Stimulated activated naive CD8-positive, alpha-beta T cell treated with anti-CD3 and anti-CD28 coated beads, Interleukin-15, amount 100 ng/mL, for 72 hours (primary cell): ENCODE results near the gene UTP15.

ENCODE experiments used
- ATAC-seq: fragments of 150-1000 bp; cut with Tn5 transposase; 2 replicates; pipeline ENCODE4 v1.10.0; 2021; ENCODE audit warnings: mild to moderate bottlenecking, moderate library complexity
- DNase-seq, 2 donors: peaks; one replicate each; pipeline ENCODE4 v3.0.0; 2021 to 2022
- H3K27ac Mint-ChIP-seq, 2 donors: one replicate each; pipeline ENCODE4 v1.8.0; 2022; ENCODE audit warnings: mild to moderate bottlenecking in 2 of 2, mixed read lengths in 2 of 2, moderate library complexity in 2 of 2
- H3K27me3 Mint-ChIP-seq: one replicate; pipeline ENCODE4 v1.8.0; 2022; ENCODE audit warnings: mixed read lengths
- H3K4me1 Mint-ChIP-seq: one replicate; pipeline ENCODE4 v1.8.0; 2022; ENCODE audit warnings: mild to moderate bottlenecking, mixed read lengths
- H3K4me3 Mint-ChIP-seq, 2 donors: one replicate each; pipeline ENCODE4 v1.8.0; 2022; ENCODE audit warnings: mild to moderate bottlenecking in 2 of 2, mixed read lengths in 2 of 2, moderate library complexity in 1 of 2
- H3K9me3 Mint-ChIP-seq, 2 donors: one replicate each; pipeline ENCODE4 v1.8.0; 2022; ENCODE audit warnings: mixed read lengths in 2 of 2

Gene UTP15

DNA sequence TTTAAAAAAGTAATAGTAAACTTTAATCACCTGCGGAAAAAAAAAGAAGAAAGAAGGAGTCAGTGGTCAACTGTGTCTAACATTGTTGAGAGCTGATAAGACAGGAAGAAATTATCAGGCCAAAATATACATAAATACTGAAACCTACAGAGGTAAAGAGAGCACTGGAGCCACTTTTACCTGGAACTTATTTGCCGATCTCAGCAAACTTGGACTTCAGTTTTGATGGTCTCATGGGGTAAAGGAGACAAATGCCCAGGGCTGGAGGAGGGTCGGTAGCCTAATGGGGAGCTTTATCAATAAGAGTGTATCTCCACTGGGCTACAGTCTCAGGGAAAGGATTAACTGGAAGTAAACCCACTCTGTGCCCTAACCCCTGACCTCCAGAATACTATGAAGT lies 33.8 kb downstream of the UTP15 start:
- DNase-seq: no peak
- no peak overlapping the region for H3K27ac Mint-ChIP-seq
- no peak overlapping the region for H3K4me3 Mint-ChIP-seq
- H3K9me3 Mint-ChIP-seq: peaks cover 5 to 7% of the 10 kb centered on the region in 2 donors
- no peaks in the 10 kb centered on the region for H3K4me1 Mint-ChIP-seq
- ATAC-seq: no peak
- peaks cover 11% of the 10 kb centered on the region for H3K27me3 Mint-ChIP-seq

DNA sequence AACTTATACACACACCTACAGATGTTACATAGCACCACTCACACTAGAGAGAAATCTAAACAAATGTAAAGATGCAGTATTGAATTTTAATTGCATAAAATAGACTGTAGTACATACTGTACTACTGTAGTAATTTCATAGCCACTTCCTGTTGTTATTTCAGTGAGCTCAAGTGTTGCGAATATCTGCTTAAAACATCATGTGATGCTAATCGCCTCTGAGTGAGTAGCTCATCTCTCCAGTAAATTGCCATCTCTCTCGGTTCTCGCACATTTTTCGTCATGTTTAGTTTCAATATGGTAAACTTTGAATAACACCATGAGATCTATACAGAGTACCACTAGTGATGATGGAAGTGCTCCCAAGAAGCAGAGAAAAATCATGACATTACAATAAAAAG lies 38.5 kb downstream of the UTP15 start:
- Mint-ChIP-seq H3K9me3 (peaks cover 5 to 7% of the 10 kb centered on the region in 2 donors), H3K27ac (no peak overlapping the region), H3K4me3 (no peak overlapping the region), H3K4me1 (no peaks in the 10 kb centered on the region), H3K27me3 (peaks cover 16% of the 10 kb centered on the region)
- DNase-seq (no peak), ATAC-seq (no peak)

DNA sequence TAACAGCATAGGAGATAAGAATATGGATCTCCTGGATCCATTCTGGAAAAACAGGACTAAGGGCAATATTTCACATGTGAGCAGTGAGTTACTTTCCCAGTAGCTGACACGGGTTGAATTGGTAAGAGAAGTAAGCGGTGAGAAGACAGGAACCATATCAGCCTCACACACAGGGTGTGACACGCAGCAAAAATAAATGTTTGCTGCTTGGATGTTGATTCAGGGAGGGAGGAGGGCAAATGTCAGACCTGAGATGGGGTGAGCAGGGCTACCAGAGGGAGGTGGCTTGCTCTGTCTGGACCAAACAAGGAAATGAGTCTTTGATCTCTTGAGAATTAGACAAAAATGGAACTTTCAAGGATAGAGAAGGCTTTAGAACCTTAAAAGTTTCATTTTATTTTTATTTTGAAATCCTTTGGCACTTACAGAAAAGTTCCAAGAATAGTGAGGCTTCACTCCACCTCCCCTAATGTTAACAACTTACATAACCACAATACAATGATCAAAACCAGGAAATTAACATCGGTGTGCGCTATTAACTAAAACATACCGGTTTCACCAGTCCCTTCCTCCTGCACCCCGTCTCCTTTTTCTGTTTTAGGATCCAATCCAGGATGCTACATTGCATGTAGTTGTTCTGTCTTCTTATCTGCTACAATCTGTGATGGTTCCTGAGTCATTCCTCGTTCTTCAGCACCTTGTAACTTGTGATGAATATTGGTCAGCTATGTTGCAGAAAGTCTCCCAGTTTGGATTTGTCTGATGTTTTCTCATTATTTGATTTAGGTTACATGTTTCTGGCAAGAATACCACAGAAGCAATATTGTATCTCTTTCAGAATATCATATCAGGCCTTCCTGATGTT lies 39.9 kb downstream of the UTP15 start:
- no peak for DNase-seq
- H3K27ac Mint-ChIP-seq: no peak overlapping the region
- ATAC-seq: no peak
- H3K4me1 Mint-ChIP-seq: no peaks in the 10 kb centered on the region
- peaks cover 13% of the 10 kb centered on the region for H3K27me3 Mint-ChIP-seq
- H3K9me3 Mint-ChIP-seq: peaks cover 5 to 7% of the 10 kb centered on the region in 2 donors
- H3K4me3 Mint-ChIP-seq: no peak overlapping the region

DNA sequence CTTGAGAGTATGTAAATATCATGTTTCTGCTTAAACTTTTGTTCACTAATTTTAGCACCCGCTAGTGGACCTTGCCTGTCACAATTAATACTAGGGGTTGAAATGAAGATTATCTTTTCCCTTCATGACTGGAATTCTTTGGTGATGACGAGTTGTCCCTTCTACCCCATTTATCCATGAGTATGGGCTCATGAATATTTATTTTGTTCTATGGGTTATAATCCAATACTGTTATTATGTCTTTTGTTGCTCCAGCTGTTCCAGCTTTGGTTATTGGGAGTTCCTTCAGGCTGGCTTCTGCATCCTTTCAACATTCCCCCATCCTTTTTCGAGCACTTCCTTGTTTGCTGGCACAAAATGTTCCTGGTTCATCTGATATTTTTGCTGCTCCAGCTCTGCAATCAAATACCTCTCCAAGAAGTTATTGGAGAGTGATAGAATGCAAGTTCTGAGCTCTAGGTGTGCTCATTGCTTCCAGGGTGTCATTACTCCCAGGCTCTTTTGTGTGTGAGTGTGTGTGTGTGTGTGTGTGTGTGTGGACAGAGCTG lies 40.7 kb downstream of the UTP15 start:
- H3K9me3 Mint-ChIP-seq: peaks cover 5 to 7% of the 10 kb centered on the region in 2 donors
- ATAC-seq: no peak
- H3K27ac Mint-ChIP-seq: no peak overlapping the region
- H3K4me1 Mint-ChIP-seq: no peaks in the 10 kb centered on the region
- no peak for DNase-seq
- H3K27me3 Mint-ChIP-seq: peaks cover 21% of the 10 kb centered on the region
- H3K4me3 Mint-ChIP-seq: no peak overlapping the region

- Mint-ChIP-seq H3K9me3 (no peaks in the 10 kb centered on the region), H3K27me3 (peaks cover 30% of the 10 kb centered on the region), H3K4me3 (no peak overlapping the region), H3K4me1 (no peaks in the 10 kb centered on the region), H3K27ac (no peak overlapping the region)
- DNase-seq (no peak), ATAC-seq (no peak)
These were observed 41.7 kb downstream of the UTP15 start for GRCh38 chr5:73607228-73607627.

DNA sequence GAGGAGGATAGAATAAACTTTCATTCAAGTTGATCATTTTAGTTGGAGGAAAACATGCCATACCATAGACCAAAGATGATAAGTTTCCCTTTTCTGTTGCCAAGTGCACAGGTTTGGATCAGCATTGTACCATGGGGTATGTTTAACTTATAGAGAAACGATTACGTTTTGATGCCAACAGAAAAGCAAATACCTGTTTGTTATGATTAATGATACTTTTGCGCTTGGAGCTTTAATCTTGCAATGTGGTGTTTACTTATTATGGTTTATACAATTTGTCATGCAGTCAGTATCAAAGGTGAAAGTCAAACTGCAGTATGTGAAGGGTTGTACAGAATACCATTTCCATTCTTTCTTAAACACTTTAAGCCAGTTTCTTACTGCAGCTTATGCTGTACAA lies 47.3 kb downstream of the UTP15 start:
- no peak overlapping the region for H3K4me3 Mint-ChIP-seq
- H3K27me3 Mint-ChIP-seq: peaks cover 48% of the 10 kb centered on the region
- H3K9me3 Mint-ChIP-seq: no peaks in the 10 kb centered on the region
- ATAC-seq (no peak), DNase-seq (no peak)
- H3K27ac Mint-ChIP-seq: no peak overlapping the region
- no peaks in the 10 kb centered on the region for H3K4me1 Mint-ChIP-seq

- H3K9me3 Mint-ChIP-seq: no peaks in the 10 kb centered on the region
- no peak for ATAC-seq
- no peak for DNase-seq
- H3K27me3 Mint-ChIP-seq: peaks cover 55% of the 10 kb centered on the region
- H3K27ac Mint-ChIP-seq: no peak overlapping the region
- no peaks in the 10 kb centered on the region for H3K4me1 Mint-ChIP-seq
- no peak overlapping the region for H3K4me3 Mint-ChIP-seq
These were observed 49.5 kb downstream of the UTP15 start for GRCh38 chr5:73615085-73615484.

- DNase-seq (no peak), ATAC-seq (no peak)
- Mint-ChIP-seq H3K27ac (no peak overlapping the region), H3K9me3 (no peaks in the 10 kb centered on the region), H3K4me1 (no peaks in the 10 kb centered on the region), H3K27me3 (peaks cover 55% of the 10 kb centered on the region), H3K4me3 (no peak overlapping the region)
These were observed 50.4 kb downstream of the UTP15 start for GRCh38 chr5:73615947-73616346.

- Mint-ChIP-seq H3K4me1 (no peaks in the 10 kb centered on the region), H3K9me3 (no peaks in the 10 kb centered on the region), H3K27me3 (peaks cover 56% of the 10 kb centered on the region), H3K27ac (no peak overlapping the region), H3K4me3 (no peak overlapping the region)
- ATAC-seq (no peak), DNase-seq (no peak)
These were observed 52.2 kb downstream of the UTP15 start for GRCh38 chr5:73617510-73618279.

DNA sequence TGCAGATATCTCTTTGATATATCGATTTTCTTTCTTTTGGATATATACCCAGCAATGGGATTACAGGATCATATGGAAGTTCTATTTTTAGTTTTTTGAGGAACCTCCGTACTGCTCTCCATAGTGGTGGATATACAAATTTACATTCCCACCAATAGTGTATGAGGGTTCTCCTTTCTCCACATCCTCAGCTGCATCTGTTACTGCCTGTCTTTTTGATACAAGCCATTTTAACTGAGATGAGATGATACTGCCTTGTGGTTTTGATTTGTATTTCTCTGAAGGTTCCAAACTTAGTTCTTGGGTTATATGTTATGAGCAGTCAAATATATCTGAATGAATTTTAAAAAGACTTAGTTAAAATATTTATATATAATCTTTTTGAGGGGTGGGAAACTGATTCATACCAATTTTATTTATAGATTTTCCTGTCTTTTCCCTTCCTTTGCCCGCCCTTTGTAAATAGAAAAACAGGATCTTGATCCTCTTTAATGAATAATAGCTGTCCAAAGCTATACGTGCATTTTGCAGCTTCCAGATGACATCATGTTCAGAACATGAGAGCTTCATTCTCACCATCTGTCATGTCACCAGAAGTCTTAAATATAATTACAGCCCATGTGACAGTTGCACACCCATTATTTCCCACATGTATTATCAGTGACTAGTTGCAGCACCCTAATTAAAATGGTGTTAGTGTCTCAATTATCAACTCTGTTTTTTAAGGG lies 54.2 kb downstream of the UTP15 start:
- H3K27me3 Mint-ChIP-seq: peaks cover 54% of the 10 kb centered on the region
- H3K4me3 Mint-ChIP-seq: no peak overlapping the region
- no peaks in the 10 kb centered on the region for H3K9me3 Mint-ChIP-seq
- DNase-seq: no peak
- no peak overlapping the region for H3K27ac Mint-ChIP-seq
- no peaks in the 10 kb centered on the region for H3K4me1 Mint-ChIP-seq
- no peak for ATAC-seq

DNA sequence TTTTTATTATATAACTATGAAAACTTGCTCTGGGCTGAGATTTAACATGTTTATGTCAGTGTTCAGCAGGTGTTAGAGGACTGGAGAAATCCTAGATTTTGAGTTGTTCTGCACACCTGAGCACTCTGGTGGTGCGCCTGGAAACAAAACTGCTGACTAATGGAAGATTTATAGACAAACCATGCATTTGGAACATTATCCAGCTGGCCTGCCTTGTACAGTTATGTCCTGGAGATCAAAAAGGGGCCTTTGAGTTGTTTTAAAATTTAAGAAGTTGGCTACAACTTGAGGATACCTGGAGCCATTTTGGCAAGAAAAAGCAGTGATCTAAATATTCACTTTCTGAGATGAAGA lies 54.8 kb downstream of the UTP15 start:
- H3K4me1 Mint-ChIP-seq: no peaks in the 10 kb centered on the region
- no peak overlapping the region for H3K4me3 Mint-ChIP-seq
- peaks cover 59% of the 10 kb centered on the region for H3K27me3 Mint-ChIP-seq
- no peak for ATAC-seq
- DNase-seq: no peak
- H3K27ac Mint-ChIP-seq: no peak overlapping the region
- no peaks in the 10 kb centered on the region for H3K9me3 Mint-ChIP-seq

DNA sequence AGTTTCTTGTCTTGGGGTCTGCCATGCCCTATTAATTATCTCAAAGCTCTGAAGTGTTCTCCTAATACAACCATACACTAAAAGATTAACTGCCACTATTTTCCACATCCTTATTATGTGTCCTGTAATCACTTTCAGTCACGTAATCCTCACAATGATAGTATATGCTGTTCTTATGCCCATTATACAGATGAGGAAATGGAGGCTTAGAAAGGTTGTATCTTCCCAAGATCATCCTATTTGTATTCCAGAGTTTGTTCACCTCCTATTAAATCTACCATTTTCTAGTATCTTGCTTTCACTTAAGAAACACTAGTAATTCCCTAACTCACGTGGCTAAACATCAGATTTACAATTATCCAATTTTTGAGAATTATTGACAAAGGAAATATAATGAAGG lies 57.5 kb downstream of the UTP15 start:
- H3K27me3 Mint-ChIP-seq: peaks cover 79% of the 10 kb centered on the region
- DNase-seq (no peak), ATAC-seq (no peak)
- H3K4me1 Mint-ChIP-seq: no peaks in the 10 kb centered on the region
- no peak overlapping the region for H3K4me3 Mint-ChIP-seq
- H3K9me3 Mint-ChIP-seq: no peaks in the 10 kb centered on the region
- no peak overlapping the region for H3K27ac Mint-ChIP-seq

- Mint-ChIP-seq H3K27ac (no peak overlapping the region), H3K4me3 (no peak overlapping the region), H3K4me1 (no peaks in the 10 kb centered on the region), H3K27me3 (peaks cover 87% of the 10 kb centered on the region), H3K9me3 (no peaks in the 10 kb centered on the region)
- DNase-seq: no peak
- no peak for ATAC-seq
These were observed 58.4 kb downstream of the UTP15 start for GRCh38 chr5:73623901-73624404.

DNA sequence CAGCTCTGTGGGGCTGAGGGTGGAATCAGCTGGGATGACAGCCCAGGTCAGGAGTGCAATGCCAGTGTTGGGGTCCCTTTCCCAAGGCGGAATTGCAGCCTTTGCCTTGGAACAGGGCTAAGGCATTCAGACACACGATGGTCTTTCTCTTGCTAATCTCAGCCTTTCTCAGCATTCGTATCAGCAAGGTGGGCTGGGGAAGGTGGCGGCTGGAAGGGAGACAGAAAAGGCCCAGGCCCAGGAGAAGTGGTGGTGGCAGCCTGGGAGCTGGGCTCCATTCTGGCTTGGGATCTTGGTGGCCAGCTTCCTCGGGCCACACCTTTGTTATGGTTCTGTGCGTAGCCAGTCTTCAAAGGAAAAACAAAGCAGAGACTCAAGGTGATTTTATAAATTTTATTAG lies 59.3 kb downstream of the UTP15 start:
- Mint-ChIP-seq H3K9me3 (no peaks in the 10 kb centered on the region), H3K4me3 (peak overlapping the region in 1 of 2 donors; percentile 26), H3K4me1 (no peaks in the 10 kb centered on the region), H3K27ac (no peak overlapping the region), H3K27me3 (peaks cover 84% of the 10 kb centered on the region)
- DNase-seq (no peak), ATAC-seq (no peak)

DNA sequence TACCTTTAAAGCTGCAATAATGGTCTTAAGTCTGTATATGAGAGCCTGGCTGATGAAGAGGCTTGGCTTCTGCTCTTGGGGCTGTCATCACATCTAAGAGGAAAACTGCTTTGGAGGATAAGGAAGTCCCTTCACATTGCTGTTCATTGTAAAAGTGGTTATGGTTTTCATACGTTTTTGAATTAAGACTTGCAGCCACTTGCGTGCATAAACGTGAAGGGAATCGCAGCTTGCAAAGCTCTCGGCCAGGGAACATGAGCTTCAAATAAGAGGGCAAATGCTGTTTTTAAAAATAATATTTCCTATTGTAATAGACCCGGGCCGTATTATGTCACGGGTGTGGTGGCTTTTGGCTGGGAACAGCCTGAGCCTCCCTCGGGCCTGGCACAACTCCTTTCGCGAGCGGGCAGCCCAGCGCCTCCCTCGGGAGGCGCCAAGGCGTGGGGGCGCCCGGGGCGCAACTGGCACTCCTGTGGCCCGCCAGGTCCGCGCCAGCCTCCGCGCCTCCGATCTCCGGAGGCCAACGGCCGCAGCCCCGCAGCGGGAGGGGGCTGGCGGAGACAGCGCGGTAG lies 59.9 kb downstream of the UTP15 start:
- H3K4me1 Mint-ChIP-seq: no peaks in the 10 kb centered on the region
- no peak for ATAC-seq
- H3K9me3 Mint-ChIP-seq: no peaks in the 10 kb centered on the region
- peak overlapping the region; percentile 41 to 51 for H3K4me3 Mint-ChIP-seq
- H3K27ac Mint-ChIP-seq: no peak overlapping the region
- peaks cover 82% of the 10 kb centered on the region for H3K27me3 Mint-ChIP-seq
- DNase-seq: no peak
